IPS-NIHi11 (cell line): ENCODE data around the gene COPS2.
A peak's percentile ranks its signal among the peaks of the same experiment; 100 is the strongest.

ENCODE experiments used
- DNase-seq: peaks from one replicate; pipeline ENCODE4 v3.0.0; 2012; ENCODE audit warnings: mixed read lengths, low spot score

The COPS2 gene

GRCh38 chr15:49155834-49156627, 632 bp upstream of the COPS2 start:
- peak; percentile 16 for DNase-seq

- DNase-seq: no peak
Measured at GRCh38 chr15:49154799-49155109, 645 bp downstream of the COPS2 start.

- no peak for DNase-seq
Measured at GRCh38 chr15:49154359-49154758, 1.0 kb downstream of the COPS2 start.

- DNase-seq: no peak
Measured at GRCh38 chr15:49152552-49153312, 2.7 kb downstream of the COPS2 start.

- no peak for DNase-seq
Measured at GRCh38 chr15:49151831-49152230, 3.6 kb downstream of the COPS2 start.

GRCh38 chr15:49148727-49149126, 6.7 kb downstream of the COPS2 start:
- no peak for DNase-seq

- DNase-seq: no peak
Measured at GRCh38 chr15:49148298-49148697, 7.1 kb downstream of the COPS2 start.

GRCh38 chr15:49145651-49146609, 9.5 kb downstream of the COPS2 start:
- DNase-seq: peak; percentile 38

GRCh38 chr15:49137861-49138260, 17.5 kb downstream of the COPS2 start:
- no peak for DNase-seq

- no peak for DNase-seq
Measured at GRCh38 chr15:49135911-49136310, 19.5 kb downstream of the COPS2 start.

GRCh38 chr15:49135342-49135857, 20.0 kb downstream of the COPS2 start:
- no peak for DNase-seq

- DNase-seq: no peak
Measured at GRCh38 chr15:49134683-49135341, 20.6 kb downstream of the COPS2 start.

- DNase-seq: no peak
Measured at GRCh38 chr15:49131403-49131802, 24.0 kb downstream of the COPS2 start.

GRCh38 chr15:49124371-49124770, 31.0 kb downstream of the COPS2 start:
- DNase-seq: no peak

- DNase-seq: no peak
Measured at GRCh38 chr15:49122541-49123062, 32.8 kb downstream of the COPS2 start.

- DNase-seq: no peak
Measured at GRCh38 chr15:49121901-49122300, 33.5 kb downstream of the COPS2 start.

- no peak for DNase-seq
Measured at GRCh38 chr15:49120832-49121231, 34.6 kb downstream of the COPS2 start.

GRCh38 chr15:49116108-49116857, 39.1 kb downstream of the COPS2 start:
- DNase-seq: no peak

GRCh38 chr15:49115062-49115461, 40.3 kb downstream of the COPS2 start:
- no peak for DNase-seq

- peak; percentile 31 for DNase-seq
Measured at GRCh38 chr15:49110158-49110944, 45.0 kb downstream of the COPS2 start.
